Activated CD8-positive, alpha-beta T cell treated with anti-CD3 and anti-CD28 coated beads for 36 hours (primary cell): ENCODE measurements around the gene CDKN2AIPNL. TPM values are rescaled to one million over a fixed set of nuclear protein-coding genes. Genes with fewer than 3 reads are reported as not detected.
"Not testable (repeated sequence)": the region's sequence is repeated elsewhere in the genome, so short reads cannot be mapped to it uniquely, and the experiment has no call there.

Source experiments
- ATAC-seq: fragments of 200-7000 bp; cut with Tn5 transposase; one replicate; pipeline ENCODE4 v1.10.0; 2021; ENCODE audit warnings: mild to moderate bottlenecking, moderate library complexity
- CTCF ChIA-PET: fragments of 350-600 bp; sonication (Branson Sonifier 250); formaldehyde crosslinking; loops from one replicate; lab custom pipeline; 2021; ENCODE audit warnings: antibody characterized with exemption; lab: Charles Lee
- POLR2A ChIA-PET: fragments of 350-600 bp; sonication (Branson Sonifier 250); formaldehyde crosslinking; loops from one replicate; lab custom pipeline; 2021; ENCODE audit warnings: antibody characterized with exemption; lab: Charles Lee
- DNase-seq: peaks from one replicate; pipeline ENCODE4 v3.0.0-alpha.2; 2020
- H3K27ac Mint-ChIP-seq: one replicate; pipeline ENCODE4 v1.8.0; 2021; ENCODE audit warnings: mild to moderate bottlenecking, mixed read lengths
- H3K27me3 Mint-ChIP-seq: one replicate; pipeline ENCODE4 v1.8.0; 2021; ENCODE audit warnings: mixed read lengths
- H3K36me3 Mint-ChIP-seq: one replicate; pipeline ENCODE4 v1.8.0; 2021; ENCODE audit warnings: low read depth, mixed read lengths
- H3K4me1 Mint-ChIP-seq: one replicate; pipeline ENCODE4 v1.8.0; 2021; ENCODE audit warnings: low read depth, mixed read lengths
- H3K4me3 Mint-ChIP-seq: one replicate; pipeline ENCODE4 v1.8.0; 2021; ENCODE audit warnings: mild to moderate bottlenecking, moderate library complexity, mixed read lengths
- H3K9me3 Mint-ChIP-seq: one replicate; pipeline ENCODE4 v1.8.0; 2021; ENCODE audit warnings: mixed read lengths
- CTCF ChIP-seq: fragments of 200-600 bp; IDR thresholded peaks from one replicate; pipeline ENCODE4 v1.8.0; 2022; ENCODE audit warnings: antibody characterized with exemption, mild to moderate bottlenecking
- intact Hi-C: fragments of 100-400 bp; cut with micrococcal nuclease; formaldehyde crosslinking; loops from one replicate; pipeline ENCODE4 v1.10.0; 2022
- total RNA-seq, 2 experiments: library from RNA; stranded (reverse); gene quantifications; one replicate each; pipeline ENCODE4 v1.2.3, GENCODE V29; 2021

CDKN2AIPNL gene
- total RNA-seq, 2 experiments from 2014 or later = 38.2 to 41.1 TPM

DNA sequence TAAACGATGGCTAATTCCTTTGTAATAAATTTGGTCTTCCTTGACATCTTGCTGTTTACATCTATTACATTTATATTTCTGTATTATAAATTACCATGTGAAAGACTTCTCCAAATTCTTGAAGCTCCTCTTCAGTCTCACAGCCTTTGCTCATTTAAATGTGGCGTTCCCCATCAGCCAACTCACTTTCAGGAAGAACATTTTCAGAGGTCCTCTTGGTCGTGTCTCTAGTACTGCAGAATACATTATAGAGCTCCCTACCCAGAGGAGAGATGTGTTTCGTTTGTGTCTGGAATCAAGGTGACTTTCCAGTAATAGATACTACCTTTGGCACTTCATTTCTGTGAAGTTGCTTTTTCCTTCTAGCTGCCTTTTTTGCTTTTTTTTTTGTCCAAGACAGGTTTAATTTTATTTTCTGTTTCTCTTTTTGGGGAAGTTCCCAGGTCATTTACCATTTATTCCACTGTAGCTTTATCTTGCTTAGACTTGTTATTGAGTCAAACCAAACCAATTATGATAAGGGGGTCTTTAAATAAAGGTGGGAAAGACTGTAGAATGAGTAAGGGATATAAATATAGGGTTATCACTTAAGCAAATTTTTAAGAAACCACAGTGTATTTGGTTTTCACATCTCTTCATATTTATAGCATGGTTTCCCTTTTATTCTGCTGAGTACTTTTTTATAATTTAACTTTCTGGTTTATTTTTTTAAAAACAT is 27.5 kb downstream of the CDKN2AIPNL start:
- peaks cover 47% of the 10 kb centered on the region for H3K36me3 Mint-ChIP-seq
- peak; percentile 56 for ATAC-seq
- no peak for DNase-seq
- CTCF ChIA-PET = interaction anchor here (0.7 to 2.6 kb wide), 7 partner anchors 10 to 203 kb away, joined by 3 to 11 read pairs (median 4); no protein-coding TSS in a partner anchor
- H3K9me3 Mint-ChIP-seq = no peaks in the 10 kb centered on the region
- no peak for TF ChIP-seq CTCF
- intact Hi-C loops = no loop called here
- peak overlapping the region; percentile 89 for H3K27ac Mint-ChIP-seq
- no peaks in the 10 kb centered on the region for H3K27me3 Mint-ChIP-seq
- POLR2A ChIA-PET = interaction anchor here (0.5 to 1.2 kb wide), 8 partner anchors 9 to 160 kb away, joined by 3 to 5 read pairs (median 3); no protein-coding TSS in a partner anchor
- H3K4me3 Mint-ChIP-seq = peak overlapping the region; percentile 37
- peaks cover 29% of the 10 kb centered on the region for H3K4me1 Mint-ChIP-seq

DNA sequence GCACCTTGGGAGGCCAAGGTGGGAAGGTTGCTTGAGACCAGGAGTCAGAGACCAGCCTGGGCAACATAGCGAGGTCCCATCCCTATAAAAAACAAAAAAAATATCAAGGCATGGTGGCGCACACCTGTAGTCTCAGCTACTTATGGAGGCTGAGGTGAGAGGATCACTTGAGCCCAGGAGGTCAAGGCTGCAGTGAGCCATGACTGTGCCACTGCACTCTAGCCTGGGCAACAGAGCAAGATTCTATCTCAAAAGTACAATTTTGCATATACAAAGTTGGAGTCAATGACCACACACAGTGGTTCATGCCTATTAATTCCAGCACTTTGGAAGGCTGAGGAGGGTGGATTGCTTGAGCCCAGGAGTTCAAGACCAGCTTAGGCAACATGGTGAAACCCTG is 29.5 kb downstream of the CDKN2AIPNL start:
- H3K4me3 Mint-ChIP-seq, intact Hi-C loops, ATAC-seq, H3K27me3 Mint-ChIP-seq, DNase-seq, H3K27ac Mint-ChIP-seq, H3K9me3 Mint-ChIP-seq: not testable (repeated sequence)
- Mint-ChIP-seq H3K4me1 (peaks cover 41% of the 10 kb centered on the region), H3K36me3 (peaks cover 45% of the 10 kb centered on the region)
- CTCF ChIA-PET = interaction anchor here (0.8 to 2.9 kb wide), 10 partner anchors 8 to 205 kb away, joined by 3 to 13 read pairs (median 3); partner anchors contain the start of genes CDKN2AIPNL and UBE2B
- POLR2A ChIA-PET = interaction anchor here (0.9 to 4.3 kb wide), 6 partner anchors 9 to 206 kb away, joined by 4 to 31 read pairs (median 5); partner anchors contain the start of genes CDKL3, SKP1 and UBE2B

DNA sequence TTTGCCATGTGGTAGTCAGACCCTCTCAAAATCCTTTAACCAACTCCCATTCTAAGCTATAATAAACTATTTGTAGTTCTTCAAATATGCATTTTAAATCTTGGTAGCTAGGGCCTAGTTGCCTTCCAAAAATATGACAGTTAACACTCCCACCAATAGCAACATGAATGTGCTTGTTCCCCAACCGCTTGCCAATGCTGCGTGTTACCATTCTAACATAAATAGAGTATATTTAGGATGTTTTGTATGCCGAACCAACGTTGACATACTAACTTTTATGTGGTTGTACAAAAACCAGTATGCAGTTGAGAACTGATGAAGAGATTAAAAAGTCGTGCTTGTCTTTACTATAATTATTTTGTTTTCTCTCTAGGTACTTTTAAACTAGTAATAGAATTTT is 31.3 kb downstream of the CDKN2AIPNL start:
- peak overlapping the region; percentile 70 for H3K27ac Mint-ChIP-seq
- H3K9me3 Mint-ChIP-seq = no peaks in the 10 kb centered on the region
- ChIA-PET POLR2A (interaction anchor here (0.9 to 4.3 kb wide), 3 partner anchors 9 to 164 kb away, joined by 3 to 31 read pairs (median 4); partner anchors contain the start of gene UBE2B), CTCF (interaction anchor here (0.7 to 3.5 kb wide), 6 partner anchors 8 to 207 kb away, joined by 3 to 20 read pairs (median 10); partner anchors contain the start of genes CDKN2AIPNL and UBE2B)
- intact Hi-C loops = no loop called here
- DNase-seq (no peak), ATAC-seq (no peak)
- peaks cover 46% of the 10 kb centered on the region for H3K36me3 Mint-ChIP-seq
- no peak overlapping the region for H3K4me3 Mint-ChIP-seq
- H3K27me3 Mint-ChIP-seq = no peaks in the 10 kb centered on the region
- TF ChIP-seq CTCF = no peak
- peaks cover 47% of the 10 kb centered on the region for H3K4me1 Mint-ChIP-seq

DNA sequence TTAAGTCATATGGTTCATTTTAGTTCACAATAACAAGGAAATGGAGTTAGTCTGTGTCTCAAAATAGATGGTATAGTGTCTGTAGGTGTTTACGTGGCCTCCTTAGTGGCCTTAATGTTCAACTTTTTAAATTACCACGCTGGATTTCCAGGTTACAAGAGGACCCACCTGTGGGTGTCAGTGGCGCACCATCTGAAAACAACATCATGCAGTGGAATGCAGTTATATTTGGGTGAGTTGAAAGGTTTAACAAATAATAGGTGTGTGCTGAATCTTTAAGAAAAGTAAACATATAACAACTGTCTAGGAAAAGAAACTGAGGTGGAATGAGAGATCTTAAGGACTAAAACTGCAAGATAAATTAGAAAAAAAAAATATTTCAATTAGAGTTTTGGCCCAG is 37.4 kb downstream of the CDKN2AIPNL start:
- ChIA-PET CTCF (interaction anchor here (0.7 to 1.2 kb wide), 2 partner anchors 15 to 32 kb away, joined by 3 read pairs; no protein-coding TSS in a partner anchor), POLR2A (interaction anchor here (0.6 to 1.1 kb wide), 3 partner anchors 10 to 282 kb away, joined by 3 read pairs; no protein-coding TSS in a partner anchor)
- peaks cover 47% of the 10 kb centered on the region for H3K4me1 Mint-ChIP-seq
- intact Hi-C loops = loop anchor here (5.0 kb wide), 1 partner anchor 153 kb away; the partner anchor contains the start of gene JADE2
- H3K4me3 Mint-ChIP-seq = no peak overlapping the region
- no peak overlapping the region for H3K27ac Mint-ChIP-seq
- peaks cover 41% of the 10 kb centered on the region for H3K36me3 Mint-ChIP-seq
- DNase-seq (peak; percentile 34), ATAC-seq (no peak)
- no peaks in the 10 kb centered on the region for H3K9me3 Mint-ChIP-seq
- H3K27me3 Mint-ChIP-seq = no peaks in the 10 kb centered on the region
- no peak for TF ChIP-seq CTCF

DNA sequence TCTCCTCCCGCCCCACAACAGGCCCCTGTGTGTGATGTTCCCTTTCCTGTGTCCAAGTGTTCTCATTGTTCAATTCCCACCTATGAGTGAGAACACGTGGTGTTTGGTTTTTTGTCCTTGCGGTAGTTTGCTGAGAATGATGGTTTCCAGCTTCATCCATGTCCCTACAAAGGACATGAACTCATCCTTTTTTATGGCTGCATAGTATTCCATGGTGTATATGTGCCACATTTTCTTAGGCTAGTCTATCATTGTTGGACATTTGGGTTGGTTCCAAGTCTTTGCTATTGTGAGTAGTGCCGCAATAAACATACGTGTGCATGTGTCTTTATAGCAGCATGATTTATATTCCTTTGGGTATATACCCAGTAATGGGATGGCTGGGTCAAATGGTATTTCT is 38.0 kb downstream of the CDKN2AIPNL start:
- POLR2A ChIA-PET, ATAC-seq, CTCF ChIA-PET, H3K9me3 Mint-ChIP-seq, DNase-seq, H3K27me3 Mint-ChIP-seq, H3K27ac Mint-ChIP-seq: not testable (repeated sequence)
- intact Hi-C loops = loop anchor here (5.0 kb wide), 1 partner anchor 154 kb away; the partner anchor contains the start of gene JADE2
- Mint-ChIP-seq H3K36me3 (peaks cover 38% of the 10 kb centered on the region), H3K4me3 (peak overlapping the region; percentile 95), H3K4me1 (peaks cover 41% of the 10 kb centered on the region)
